Measurements from ENCODE around the gene CEP131. TPM values are rescaled to one million over a fixed set of nuclear protein-coding genes. Genes with fewer than 3 reads are reported as not detected.

Gene CEP131
- total and polyA plus RNA-seq, 2 of the 8 experiments (the other 6 are each of a cell fraction or from before 2014, with no cell fraction given) = 5.9 to 23.2 TPM

- Histone ChIP-seq H3K18ac (ENCODE audit: extremely low read depth, low read length) (no peak overlapping the region), H4K91ac (replicated peaks; ENCODE audit: insufficient read length, low read length) (no peak overlapping the region), H3K36me3 (ENCODE audit: control insufficient read depth in 2 of 4, insufficient read depth in 4 of 4, low read length in 3 of 4) (peaks cover 0 to 7% (median 0%) of the 10 kb centered on the region in 4 experiments; a peak in 3 of 8 replicates), H2BK20ac (ENCODE audit: low read length) (no peak overlapping the region), H2AFZ (ENCODE audit: low read length) (no peak overlapping the region), H3K9me3 (ENCODE audit: insufficient read depth in 2 of 2, low read depth in 1 of 2, low read length in 1 of 2) (no peaks in the 10 kb centered on the region; a peak in 1 of 4 replicates), H3K23me2 (ENCODE audit: low read depth, low read length) (no peaks in the 10 kb centered on the region), H2BK5ac (ENCODE audit: low read depth, low read length) (no peak overlapping the region), H3K4me1 (replicated peaks in 1 of 4; ENCODE audit: control insufficient read depth in 3 of 4, insufficient read depth in 4 of 4, low read length in 3 of 4) (peaks cover 0 to 5% (median under 1%) of the 10 kb centered on the region in 4 experiments; a peak in 2 of 7 replicates), H3K4me2 (ENCODE audit: insufficient read depth in 1 of 2, low read depth in 2 of 2, low read length in 2 of 2) (no peak overlapping the region), H4K8ac (ENCODE audit: extremely low read depth, insufficient read depth, low read length) (no peak overlapping the region), H3K56ac (replicated peaks; ENCODE audit: insufficient read length, low read depth, low read length) (no peak overlapping the region), H3K4ac (replicated peaks; ENCODE audit: insufficient read length, low read depth, low read length) (no peak overlapping the region), H2BK15ac (ENCODE audit: low read length) (no peak overlapping the region), H4K20me1 (replicated peaks in 1 of 2; ENCODE audit: control insufficient read depth in 1 of 2, insufficient read depth in 2 of 2, low read length in 2 of 2) (peaks cover 0 to 3% of the 10 kb centered on the region in 2 experiments), H3K27me3 (replicated peaks in 1 of 4; ENCODE audit: control insufficient read depth in 3 of 4, extremely low read depth in 1 of 4, insufficient read depth in 3 of 4, low read length in 3 of 4) (no peaks in the 10 kb centered on the region), H2AK5ac (ENCODE audit: low read depth, low read length) (no peak overlapping the region), H3K23ac (ENCODE audit: insufficient read length) (no peak overlapping the region), H3K14ac (ENCODE audit: insufficient read length) (no peak overlapping the region), H3K79me1 (ENCODE audit: low read depth, low read length) (no peaks in the 10 kb centered on the region), H3K9ac (replicated peaks in 1 of 4; ENCODE audit: extremely low read depth in 1 of 4, low read depth in 3 of 4, low read length in 3 of 4) (no peak overlapping the region; a peak in 1 of 7 replicates), H3K4me3 (ENCODE audit: extremely low read depth in 1 of 4, insufficient read depth in 2 of 4, low read depth in 3 of 4, low read length in 4 of 4) (no peak overlapping the region), H2BK120ac (replicated peaks; ENCODE audit: low read depth, low read length) (no peak overlapping the region), H4K5ac (ENCODE audit: insufficient read length, low read depth, low read length) (no peak overlapping the region), H3K79me2 (ENCODE audit: control insufficient read depth in 1 of 2, insufficient read depth in 2 of 2, low read length in 2 of 2) (no peaks in the 10 kb centered on the region), H3K27ac (ENCODE audit: low read depth, low read length) (no peak overlapping the region), H2BK12ac (ENCODE audit: low read depth, low read length) (no peak overlapping the region)
- DNase-seq (ENCODE audit: low read depth in 1 of 2, low spot score in 2 of 2) (no peak), FAIRE-seq (no peak)
- 87% methylated on average over 4 of the region's 7 CpGs; no CpG with 5 or more reads in 1 of the 2 experiments for WGBS, 2 experiments (ENCODE audit: extremely low coverage in 1 of 2, insufficient coverage in 1 of 2, insufficient read length in 1 of 2, insufficient replicate concordance in 2 of 2, low coverage in 1 of 2, low lambda C conversion rate in 2 of 2, missing lambda C conversion rate in 1 of 2)
- ChIA-PET CTCF (ENCODE audit: partially characterized antibody) (interaction anchor here (1.2 to 1.9 kb wide), 2 partner anchors 14 to 65 kb away, joined by 4 to 6 read pairs; no protein-coding TSS in a partner anchor), POLR2A (ENCODE audit: partially characterized antibody) (interaction anchor here (0.5 to 1.6 kb wide), 3 partner anchors 18 to 1455 kb away, joined by 3 read pairs; no protein-coding TSS in a partner anchor)
- TF ChIP-seq GTF2F1 (IDR thresholded peaks at IDR 0.05; ENCODE audit: borderline replicate concordance, low read depth, low read length) (no peak), ASH2L (IDR thresholded peaks at IDR 0.05; ENCODE audit: low read length) (no peak), BRCA1 (IDR thresholded peaks at IDR 0.05; ENCODE audit: low read depth, low read length) (no peak), NANOG (IDR thresholded peaks at IDR 0.05; ENCODE audit: insufficient read depth, low read depth, low read length, poor library complexity, severe bottlenecking) (no peak), PHF8 (conservative IDR thresholded peaks at IDR 0.05; ENCODE audit: low read depth, low read length) (no peak), NRF1 (IDR thresholded peaks at IDR 0.05; ENCODE audit: low read depth, low read length) (no peak)
- TF ChIP-seq, protein P1, sequence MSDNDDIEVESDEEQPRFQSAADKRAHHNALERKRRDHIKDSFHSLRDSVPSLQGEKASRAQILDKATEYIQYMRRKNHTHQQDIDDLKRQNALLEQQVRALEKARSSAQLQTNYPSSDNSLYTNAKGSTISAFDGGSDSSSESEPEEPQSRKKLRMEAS (IDR thresholded peaks at IDR 0.05) = no peak
These were observed 36.6 kb downstream of the CEP131 start for GRCh38 chr17:81186203-81186602.

Data from H1 (cell line).